Measurements from ENCODE around the gene TRAP1.

DNA sequence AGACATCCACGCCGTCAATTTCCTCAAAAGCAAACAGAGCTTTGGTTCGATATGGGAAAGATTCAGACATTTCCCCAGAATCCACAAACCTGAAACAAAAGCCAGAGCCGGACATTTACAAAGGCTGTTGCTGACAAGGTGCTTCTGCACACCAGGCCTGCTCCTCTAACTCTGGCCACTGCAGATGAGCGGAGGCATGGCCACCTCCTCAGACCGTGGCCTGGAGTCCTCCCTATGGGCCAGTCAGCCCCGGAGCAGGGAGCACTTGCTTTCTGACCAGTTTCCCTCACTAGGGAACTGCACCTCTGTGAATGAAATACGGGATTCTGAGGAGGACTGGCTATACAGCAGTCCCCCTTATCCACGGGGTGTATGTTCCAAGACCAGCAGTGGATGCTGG lies 22.3 kb upstream of the TRAP1 start:
- TF ChIP-seq POLR2AphosphoS5 (IDR thresholded peaks at IDR 0.05; ENCODE audit: borderline replicate concordance, low read depth, low read length): no peak
- no peak for TF ChIP-seq EZH2 (IDR thresholded peaks at IDR 0.05)
- no peak for TF ChIP-seq FOXP2 (optimal IDR thresholded peaks at IDR 0.05; ENCODE audit: control extremely low read depth, extremely low read length, insufficient read depth)
